Measurements from ENCODE around the gene FLYWCH2.

- TF ChIP-seq CTCF (IDR thresholded peaks at IDR 0.05) (no peak), POLR2A (IDR thresholded peaks at IDR 0.05) (no peak)
Observed at GRCh38 chr16:2939968-2940367, 57.0 kb downstream of the FLYWCH2 start.

All from prostate gland (tissue), 2 donors.